GM19463 (cell line): ENCODE data around the gene SLIT3.

Experiments used
- ATAC-seq: cut with Tn5 transposase; IDR thresholded peaks from one replicate; pipeline ENCODE4 v1.9.1; 2021; ENCODE audit warnings: mild to moderate bottlenecking, moderate library complexity; ENCODE audit not compliant: unreplicated experiment

Gene SLIT3

DNA sequence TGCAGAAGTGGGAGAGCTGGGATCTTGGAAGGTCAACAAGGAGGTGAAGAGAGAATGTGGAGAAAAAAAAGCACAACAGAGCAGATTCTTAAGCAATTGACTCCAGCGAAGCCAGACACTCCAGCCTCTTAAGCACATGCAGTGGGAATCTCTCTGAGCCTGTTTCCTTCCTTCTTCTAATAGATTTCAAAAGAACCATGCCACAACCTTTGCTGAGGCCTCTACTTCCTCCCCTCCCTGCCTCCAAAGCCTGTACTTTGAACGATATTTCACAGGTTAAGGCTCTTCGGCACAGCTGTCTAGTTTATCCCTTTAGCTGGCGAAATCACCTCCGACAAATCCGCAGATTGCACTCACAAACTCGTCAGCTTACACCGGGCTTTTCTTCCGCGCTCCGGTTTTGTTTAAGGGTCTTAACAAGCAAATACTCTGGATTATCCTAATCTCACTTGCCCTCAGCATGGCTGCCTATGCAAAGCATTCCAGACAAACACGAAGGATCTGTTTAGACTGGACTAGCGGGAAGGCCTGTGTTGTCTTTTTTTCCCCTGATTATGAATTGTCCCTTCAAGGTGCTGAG lies 510.2 kb downstream of the SLIT3 start:
- ATAC-seq = no peak

- no peak for ATAC-seq
Observed at GRCh38 chr5:168790002-168790635, 510.8 kb downstream of the SLIT3 start.

GRCh38 chr5:168788786-168789185 lies 512.2 kb downstream of the SLIT3 start:
- ATAC-seq = no peak

GRCh38 chr5:168788107-168788506 lies 512.8 kb downstream of the SLIT3 start:
- no peak for ATAC-seq

GRCh38 chr5:168786147-168786546 lies 514.8 kb downstream of the SLIT3 start:
- no peak for ATAC-seq

DNA sequence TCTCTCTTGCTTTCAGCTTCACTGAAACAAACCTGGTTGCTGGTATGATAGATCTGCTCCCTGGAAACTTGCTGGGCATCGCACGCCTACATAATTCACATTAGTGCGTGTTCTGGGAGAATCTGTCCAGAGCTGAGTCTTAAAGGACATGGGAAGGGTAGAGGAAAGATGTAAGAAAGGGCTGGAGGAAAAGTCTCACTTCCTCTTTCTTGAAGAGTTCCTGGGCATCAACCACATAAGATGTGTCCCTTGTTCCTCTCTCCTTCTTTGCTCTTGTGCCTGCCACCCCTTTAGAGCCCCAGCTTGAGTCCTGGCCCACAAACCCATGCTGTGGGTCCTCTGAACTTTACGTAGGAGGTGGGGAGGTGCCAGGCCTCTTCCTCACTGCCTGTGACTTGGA lies 516.5 kb downstream of the SLIT3 start:
- no peak for ATAC-seq

DNA sequence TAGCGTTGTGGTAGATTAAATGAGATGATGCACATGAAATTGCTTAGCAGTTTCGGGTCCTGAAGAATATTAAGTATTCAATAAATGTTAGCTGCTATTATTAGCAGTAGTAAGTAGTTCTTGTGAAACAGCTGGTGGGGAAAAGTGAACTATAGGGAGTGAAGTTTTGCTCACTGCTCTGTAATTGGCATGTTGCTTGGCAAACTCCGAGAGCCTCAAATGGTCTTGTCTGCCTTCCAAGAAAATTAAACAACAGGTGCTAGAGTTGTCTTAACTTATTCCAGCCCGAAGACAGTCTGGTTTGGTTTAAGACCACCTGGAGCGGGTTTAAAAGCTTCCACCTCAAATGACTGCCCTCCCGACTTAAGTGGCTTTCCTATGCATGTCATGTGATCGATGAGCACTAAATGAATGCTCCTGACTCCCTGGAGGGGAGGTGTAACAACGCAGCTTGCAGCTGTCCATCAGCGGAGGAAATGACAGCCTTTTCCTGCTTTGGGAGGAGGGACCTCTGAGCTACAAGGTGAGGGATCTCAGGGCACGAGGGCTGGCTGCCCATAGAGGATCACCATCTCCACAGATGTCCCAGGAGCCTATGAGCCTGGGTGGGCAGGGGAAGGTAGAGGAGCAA lies 518.9 kb downstream of the SLIT3 start:
- no peak for ATAC-seq

DNA sequence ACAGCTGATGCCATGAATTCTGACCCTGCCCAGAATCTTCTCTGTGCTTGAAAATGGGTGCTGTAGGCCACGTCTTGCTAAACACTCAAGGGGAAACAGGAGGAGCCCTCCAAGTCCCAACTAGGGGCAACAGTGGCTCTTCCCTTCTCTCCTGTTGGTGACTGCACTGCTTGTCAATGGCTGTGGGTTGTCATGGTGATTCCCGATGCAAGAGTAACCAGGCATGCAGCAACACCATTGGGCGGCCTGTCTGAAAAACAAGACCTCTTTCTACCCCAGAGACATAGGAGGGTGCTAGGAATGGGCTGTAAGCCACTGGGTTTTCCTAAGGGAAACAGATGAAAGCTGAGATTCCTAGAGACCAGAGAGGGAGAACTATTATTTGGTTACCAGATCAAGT lies 520.1 kb downstream of the SLIT3 start:
- ATAC-seq = no peak

DNA sequence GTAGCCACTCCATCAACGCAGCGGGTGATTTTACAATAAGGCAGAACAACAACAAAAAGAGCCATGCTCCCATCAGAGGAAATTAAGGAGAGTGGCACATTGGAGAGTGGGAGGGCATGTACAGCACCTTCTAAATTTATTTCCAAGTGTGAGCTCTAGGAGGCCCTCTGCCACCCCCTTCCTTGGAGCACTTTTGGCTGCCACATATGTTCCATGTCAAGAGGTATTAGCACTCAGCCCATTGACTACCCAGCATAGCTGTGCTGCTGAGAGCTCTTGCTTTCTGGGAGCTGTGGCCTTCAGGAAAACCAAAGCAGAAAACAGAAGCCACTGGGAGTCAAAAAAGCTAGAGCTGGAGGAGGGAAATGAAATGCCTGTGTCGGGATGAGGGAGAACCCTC lies 521.6 kb downstream of the SLIT3 start:
- ATAC-seq = no peak

DNA sequence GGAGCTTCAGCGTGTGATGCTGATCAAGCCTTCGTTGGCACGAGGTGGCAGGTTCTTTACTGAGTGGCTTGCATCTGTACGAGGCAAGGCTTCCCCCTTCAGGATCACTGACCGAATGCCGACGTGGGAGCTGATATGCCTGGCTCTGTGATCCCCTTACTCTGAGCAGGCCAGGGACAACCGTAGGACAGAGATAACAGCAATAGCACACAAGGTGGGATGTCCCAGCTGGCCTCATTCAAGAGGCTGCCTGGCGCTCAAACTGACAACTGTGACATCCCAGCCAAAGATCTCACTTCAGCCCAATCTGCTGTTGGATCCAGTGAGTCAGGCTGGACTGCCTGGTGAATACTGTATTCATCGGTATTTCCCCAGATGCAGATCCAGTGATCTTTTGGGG lies 522.4 kb downstream of the SLIT3 start:
- no peak for ATAC-seq

DNA sequence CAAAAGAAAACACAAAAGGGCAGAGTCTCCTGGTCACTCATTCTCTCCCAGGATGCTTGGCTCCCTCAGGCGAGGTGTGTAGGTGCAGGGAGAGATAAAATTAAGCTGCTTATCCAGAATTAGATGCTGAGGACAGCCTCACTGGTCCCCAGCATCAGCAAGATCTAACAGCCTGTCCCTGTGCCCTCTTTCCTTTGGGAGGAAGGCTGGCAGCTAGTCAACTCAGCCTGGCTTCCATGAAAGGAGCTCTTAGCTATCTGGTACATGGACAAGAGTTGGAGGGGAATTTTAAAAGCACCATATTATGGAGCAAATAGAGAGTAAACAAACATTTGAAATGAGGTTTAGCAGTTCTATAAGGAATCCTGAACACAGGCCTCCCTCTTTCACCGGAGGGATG lies 523.3 kb downstream of the SLIT3 start:
- no peak for ATAC-seq

GRCh38 chr5:168776070-168776469 lies 524.9 kb downstream of the SLIT3 start:
- ATAC-seq = no peak

DNA sequence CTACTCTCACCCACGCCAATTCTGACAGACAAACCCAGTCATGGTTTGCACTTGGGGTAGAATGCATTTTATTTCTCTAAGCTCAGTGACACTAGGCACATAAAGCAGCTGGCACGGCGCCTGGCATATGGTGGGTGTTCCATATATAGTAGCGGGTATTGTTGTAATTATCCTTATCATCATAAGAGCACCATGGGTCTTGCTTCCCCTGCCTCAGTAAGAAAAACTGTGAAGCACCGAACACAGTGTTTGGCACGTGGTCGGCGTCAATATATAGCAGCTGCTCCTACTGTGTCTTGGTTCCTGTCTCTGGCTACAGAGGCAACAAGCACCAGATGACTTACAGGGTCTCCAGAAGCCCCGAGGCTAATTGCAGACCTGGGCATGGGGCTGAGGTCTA lies 527.7 kb downstream of the SLIT3 start:
- no peak for ATAC-seq

DNA sequence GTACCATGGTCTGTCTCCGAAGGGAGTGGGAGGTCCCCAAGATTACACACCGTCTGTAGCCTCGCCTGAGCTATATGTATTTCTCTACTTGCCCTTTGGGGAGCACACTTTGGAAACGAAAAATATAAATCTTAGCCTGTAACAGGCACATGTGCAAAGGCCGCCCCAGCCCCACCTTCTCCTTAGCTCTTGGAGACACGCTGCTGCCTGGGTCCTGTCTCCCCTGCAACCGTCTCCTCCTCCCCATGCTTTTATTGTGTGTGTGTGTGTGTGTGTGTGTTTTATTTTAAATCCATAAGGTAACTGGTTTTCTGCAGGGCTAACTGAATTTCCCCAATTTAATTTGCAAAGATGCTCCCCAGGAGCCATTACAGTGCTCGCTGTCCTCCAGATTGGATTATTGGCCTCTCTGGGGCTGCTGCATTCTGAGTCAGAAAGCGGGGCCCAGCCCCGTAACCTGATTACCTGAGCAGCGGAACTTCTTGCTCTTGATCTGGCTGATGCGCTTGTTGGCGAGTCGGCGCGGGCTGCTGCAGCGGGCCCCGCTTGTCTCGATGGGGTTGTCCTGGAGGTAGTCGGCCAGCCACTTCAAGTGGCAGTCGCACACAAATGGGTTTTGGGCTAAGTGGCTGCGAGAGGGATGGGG lies 528.5 kb downstream of the SLIT3 start:
- ATAC-seq = no peak

DNA sequence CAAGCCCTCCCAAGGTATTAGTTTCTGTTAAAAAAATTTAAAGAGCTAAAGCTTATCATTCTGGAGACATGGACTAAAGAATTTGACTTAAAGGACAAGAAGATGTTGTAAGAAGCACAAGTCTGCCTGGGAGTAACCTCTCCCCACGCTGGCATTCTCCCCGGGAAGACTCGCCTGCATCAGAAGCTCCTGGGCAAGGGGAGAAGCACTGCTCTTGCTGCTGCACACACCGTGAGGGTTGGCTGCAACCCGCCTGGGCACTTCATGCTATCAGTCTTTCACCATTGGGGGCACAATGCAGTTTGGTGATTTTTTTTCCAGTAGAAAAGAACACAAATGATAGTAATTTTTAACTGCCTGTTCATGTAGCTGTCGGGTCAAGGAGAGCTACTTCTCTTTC lies 529.3 kb downstream of the SLIT3 start:
- no peak for ATAC-seq

GRCh38 chr5:168770996-168771395 lies 529.9 kb downstream of the SLIT3 start:
- ATAC-seq = no peak

GRCh38 chr5:168770036-168770498 lies 530.9 kb downstream of the SLIT3 start:
- ATAC-seq = no peak

DNA sequence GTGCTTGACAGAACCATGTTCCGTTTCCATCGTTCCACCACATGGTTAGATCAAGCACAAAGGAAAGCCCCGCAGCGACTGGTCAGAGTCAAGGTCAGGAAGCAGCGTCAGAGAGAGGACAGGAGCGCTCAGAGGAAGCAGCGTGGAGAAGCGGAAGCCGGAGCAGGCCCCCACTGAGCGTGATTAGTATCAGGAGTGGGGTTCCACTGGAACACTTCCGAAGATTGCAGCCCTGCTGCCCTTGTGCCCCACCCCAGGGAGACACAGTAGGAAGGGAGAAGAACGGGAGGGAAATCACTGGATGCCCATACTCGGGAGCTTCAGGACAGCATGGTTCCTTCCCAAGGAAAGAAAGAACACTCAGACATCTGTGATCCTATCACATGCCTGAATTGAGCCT lies 532.8 kb downstream of the SLIT3 start:
- ATAC-seq = no peak

GRCh38 chr5:168766426-168766700 lies 534.6 kb downstream of the SLIT3 start:
- ATAC-seq = no peak

DNA sequence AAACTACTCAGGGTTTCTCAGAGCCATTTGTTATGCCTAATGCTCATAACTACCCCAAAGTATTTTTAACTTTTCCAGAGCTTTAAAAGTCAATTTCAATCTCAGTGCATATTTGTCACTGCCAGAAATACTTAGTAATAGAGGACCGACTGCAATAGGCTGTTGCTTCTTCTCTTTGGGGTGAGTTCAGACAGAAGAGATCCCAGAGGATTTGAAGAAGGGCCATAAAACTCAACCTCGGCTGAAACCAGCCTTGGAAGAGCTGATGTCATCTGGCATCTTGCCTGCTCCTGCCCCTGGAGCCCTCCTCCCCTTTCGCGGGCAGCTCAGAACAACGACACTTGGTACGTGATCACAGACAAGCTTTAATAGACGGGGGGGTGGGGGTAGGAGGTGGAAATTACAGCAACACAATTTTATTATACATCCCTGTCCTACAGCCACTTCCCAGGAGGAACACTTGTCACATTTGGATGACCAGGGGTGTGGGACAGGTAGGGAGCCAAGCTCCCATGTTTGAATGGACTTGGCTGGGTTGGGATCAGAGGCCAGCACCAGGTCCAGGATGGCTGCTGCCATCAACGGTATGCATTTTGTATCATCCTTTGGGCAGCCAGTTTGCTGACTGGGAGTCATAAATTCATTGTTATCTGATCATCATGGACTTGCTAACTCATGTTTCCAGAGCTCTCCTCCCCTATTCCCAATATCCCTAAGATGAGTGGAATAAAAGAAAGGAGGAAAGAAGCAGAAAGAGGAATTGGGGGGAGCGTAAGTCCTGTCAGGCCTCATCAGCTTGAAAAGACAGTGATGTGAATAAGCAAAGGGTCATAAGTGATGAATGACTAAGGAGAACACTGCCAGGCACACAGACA lies 535.2 kb downstream of the SLIT3 start:
- ATAC-seq = no peak

DNA sequence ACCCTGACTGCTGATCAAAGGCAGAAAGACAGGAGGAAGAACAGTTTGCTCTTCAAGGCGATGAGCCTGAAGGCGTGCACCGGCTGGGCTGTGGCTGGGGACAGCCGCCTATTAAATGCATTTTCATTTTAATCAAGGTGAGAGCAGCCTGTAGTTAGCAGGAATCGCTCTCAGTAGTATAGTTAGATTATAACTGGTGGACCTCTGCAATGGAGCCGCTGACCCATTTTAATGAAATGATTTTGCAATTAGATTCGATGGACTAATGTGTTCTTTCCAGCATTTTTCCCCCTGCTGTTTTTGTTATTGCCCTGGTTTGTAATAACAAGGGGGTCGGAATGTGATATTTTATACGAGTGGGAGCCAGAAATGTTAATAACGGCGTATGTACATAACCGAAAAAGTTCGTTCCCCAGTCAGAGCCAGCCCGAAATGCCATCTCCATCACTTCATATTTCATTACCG lies 535.8 kb downstream of the SLIT3 start:
- ATAC-seq = no peak
